GM10266 (cell line): ENCODE data around the gene NR1H4.

Experiments used
- DNase-seq: peaks from one replicate; pipeline ENCODE4 v3.0.0; 2012; ENCODE audit errors: extremely low spot score
- CTCF ChIP-seq: IDR thresholded peaks from 2 replicates; pipeline ENCODE4 v1.5.1; 2012; ENCODE audit warnings: mild to moderate bottlenecking, low read depth; ENCODE audit not compliant: control insufficient read depth, insufficient read depth; ENCODE audit errors: missing control alignments

NR1H4 gene

DNA sequence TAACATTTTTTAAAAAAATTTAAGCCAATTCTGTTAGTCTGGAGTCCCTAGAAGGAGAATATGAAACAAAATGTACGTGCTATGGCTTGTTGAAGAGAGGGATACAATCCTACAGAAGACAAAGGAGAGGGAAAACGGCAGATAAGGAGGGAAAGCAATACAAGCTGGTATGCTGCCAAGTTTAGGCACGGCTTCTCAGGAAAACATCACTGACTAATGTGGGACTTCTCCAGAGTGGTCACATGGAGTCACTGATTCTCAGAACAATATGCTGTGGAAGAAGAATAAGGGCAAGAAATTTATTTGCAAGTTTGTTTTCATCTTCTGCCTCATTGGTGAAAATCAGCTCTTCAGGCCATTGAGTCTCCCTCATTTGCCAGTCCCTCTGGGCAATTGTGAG is 22.9 kb upstream of the NR1H4 start:
- DNase-seq = no peak
- no peak for TF ChIP-seq CTCF

GRCh38 chr12:100453951-100454350 is 19.7 kb upstream of the NR1H4 start:
- TF ChIP-seq CTCF = no peak
- no peak for DNase-seq

DNA sequence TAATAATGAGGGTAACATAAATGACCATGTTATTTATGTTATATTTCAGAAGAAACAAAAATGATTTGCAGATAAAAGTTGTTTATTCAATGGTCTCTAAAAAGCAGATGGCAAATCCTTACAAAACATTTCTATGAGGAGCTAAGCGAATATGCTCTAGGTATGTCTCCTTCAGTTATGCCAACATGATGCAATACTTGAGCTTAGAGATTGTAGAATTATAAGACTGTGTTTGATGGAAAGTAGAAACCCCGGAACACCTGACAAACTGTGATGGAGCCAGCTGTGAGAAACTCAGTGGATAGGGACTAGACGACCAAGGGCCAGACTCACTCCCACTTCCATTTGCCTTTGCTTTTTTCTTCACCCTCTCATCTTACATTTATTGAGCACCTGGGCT is 17.8 kb upstream of the NR1H4 start:
- no peak for TF ChIP-seq CTCF
- DNase-seq = no peak

DNA sequence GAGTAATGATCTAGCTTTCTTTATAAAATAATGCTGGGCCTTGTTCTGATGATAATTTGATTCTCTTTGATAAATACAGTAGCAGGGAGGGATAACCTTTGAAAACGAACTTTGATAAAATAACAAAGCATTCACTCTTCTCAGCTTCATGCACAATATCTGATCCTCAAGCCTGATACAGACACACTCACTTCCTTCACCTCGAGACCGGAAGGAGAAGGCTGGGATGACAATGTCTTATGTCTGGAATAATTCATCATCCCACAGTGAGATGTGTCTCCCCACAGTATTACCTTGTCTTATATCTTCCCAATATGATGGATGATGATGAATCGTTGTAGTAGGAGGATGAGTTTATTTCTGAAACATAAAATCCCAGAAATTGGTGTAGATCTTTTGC is 15.5 kb upstream of the NR1H4 start:
- no peak for DNase-seq
- TF ChIP-seq CTCF = no peak

DNA sequence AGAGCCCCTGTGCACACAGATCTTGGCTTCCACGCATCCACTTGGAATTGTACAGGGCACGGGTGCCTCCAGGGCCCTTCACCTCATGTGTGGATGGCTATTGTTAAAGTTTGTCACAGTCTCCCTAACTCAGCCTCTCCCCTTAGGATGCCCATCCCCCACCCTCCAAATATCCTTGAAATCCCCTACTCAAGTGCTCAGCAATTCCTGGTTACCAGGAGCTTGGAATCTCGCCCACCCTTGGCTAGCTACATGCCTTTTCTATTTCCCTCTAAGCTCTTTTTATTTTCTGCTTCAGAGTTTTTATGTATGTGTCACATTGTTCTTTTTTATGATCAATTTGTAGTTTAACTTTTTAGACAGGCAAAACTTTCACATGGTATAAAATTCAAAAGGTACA is 13.0 kb upstream of the NR1H4 start:
- no peak for DNase-seq
- TF ChIP-seq CTCF = no peak

DNA sequence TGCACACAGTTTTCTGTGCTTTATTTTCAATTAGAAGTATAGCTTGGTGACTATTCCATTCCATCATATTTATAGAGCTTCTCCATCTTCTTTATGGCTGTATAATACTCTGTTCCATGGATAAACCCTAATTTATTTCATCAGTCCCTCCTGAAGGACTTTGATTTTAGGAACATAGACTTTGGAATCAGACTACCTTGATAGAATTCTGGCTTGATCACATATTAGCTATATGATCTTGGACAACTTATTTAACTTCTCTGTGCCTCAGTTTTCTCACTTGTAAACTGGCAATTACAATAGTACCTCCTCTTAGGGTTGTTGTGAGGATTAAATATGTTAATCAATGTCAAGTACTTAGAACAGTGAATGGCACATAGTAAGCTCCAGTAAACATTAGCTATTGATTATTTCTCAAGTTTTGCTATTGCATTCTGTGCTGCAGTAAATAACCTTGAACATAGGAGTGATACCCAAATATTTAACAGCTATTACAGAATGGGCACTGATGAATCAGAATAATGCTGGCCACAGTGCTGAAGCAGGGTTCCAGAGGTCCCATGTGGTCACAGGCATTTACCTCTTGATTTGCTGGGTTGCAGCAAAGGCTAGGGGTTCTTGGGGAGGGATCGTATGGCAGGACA is 12.2 kb upstream of the NR1H4 start:
- no peak for TF ChIP-seq CTCF
- no peak for DNase-seq

DNA sequence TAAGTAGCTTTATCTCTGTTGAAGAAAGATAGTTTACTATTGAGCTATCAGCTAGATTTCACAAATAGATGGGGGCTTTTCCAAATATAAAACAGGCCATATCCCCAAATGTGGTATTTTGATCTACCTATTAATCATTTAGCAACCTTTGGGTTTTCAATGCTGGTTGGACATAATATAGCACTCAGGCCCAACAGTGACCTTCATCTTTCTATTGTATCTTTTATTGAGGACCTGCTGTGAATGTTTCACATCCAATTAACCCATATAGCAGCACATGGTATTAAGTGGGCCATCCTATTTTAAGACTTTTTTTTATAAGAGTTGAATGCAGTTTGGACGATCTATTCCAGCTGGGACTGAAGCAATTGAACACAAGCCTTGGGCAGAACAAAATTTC is 10.0 kb upstream of the NR1H4 start:
- no peak for DNase-seq
- TF ChIP-seq CTCF = no peak
